ENCODE results near the gene ARF1.
"Not testable (repeated sequence)": the region's sequence is repeated elsewhere in the genome, so short reads cannot be mapped to it uniquely, and the experiment has no call there.

The ARF1 gene

GRCh38 chr1:228106800-228107054 lies 24.2 kb downstream of the ARF1 start:
- TF ChIP-seq JUND (IDR thresholded peaks at IDR 0.05; ENCODE audit: low read depth): no peak
- DNase-seq (ENCODE audit: low read depth in 1 of 2, low spot score in 1 of 2): no peak
- in situ Hi-C loops (cut with HindIII; ENCODE audit: low pct_unique_long_range_greater_than_20kb, low sequenced_read_pairs): no loop called here

- in situ Hi-C loops (cut with HindIII; ENCODE audit: low pct_unique_long_range_greater_than_20kb, low sequenced_read_pairs): no loop called here
- TF ChIP-seq JUND (IDR thresholded peaks at IDR 0.05; ENCODE audit: low read depth): no peak
- DNase-seq (ENCODE audit: low read depth in 1 of 2, low spot score in 1 of 2): no peak
These were observed 25.1 kb downstream of the ARF1 start for GRCh38 chr1:228107636-228108035.

- TF ChIP-seq JUND (IDR thresholded peaks at IDR 0.05; ENCODE audit: low read depth): no peak
- in situ Hi-C loops (cut with HindIII; ENCODE audit: low pct_unique_long_range_greater_than_20kb, low sequenced_read_pairs): no loop called here
- DNase-seq (ENCODE audit: low read depth in 1 of 2, low spot score in 1 of 2): no peak
These were observed 25.7 kb downstream of the ARF1 start for GRCh38 chr1:228108055-228108690.

- TF ChIP-seq JUND (IDR thresholded peaks at IDR 0.05; ENCODE audit: low read depth): no peak
- in situ Hi-C loops (cut with HindIII; ENCODE audit: low pct_unique_long_range_greater_than_20kb, low sequenced_read_pairs): no loop called here
- no peak for DNase-seq (ENCODE audit: low read depth in 1 of 2, low spot score in 1 of 2)
These were observed 26.2 kb downstream of the ARF1 start for GRCh38 chr1:228108742-228109072.

- in situ Hi-C loops (cut with HindIII; ENCODE audit: low pct_unique_long_range_greater_than_20kb, low sequenced_read_pairs): no loop called here
These were observed 26.8 kb downstream of the ARF1 start, which contains the start of gene MRPL55 for GRCh38 chr1:228109073-228109961. TSS of gene MRPL55 (minus strand) at chr1:228109299. CDS start at chr1:228108260, 1,039 bp downstream.

GRCh38 chr1:228109962-228110488 lies 27.5 kb downstream of the ARF1 start:
- peak in 1 of 2 experiments; percentile 31 for DNase-seq (ENCODE audit: low read depth in 1 of 2, low spot score in 1 of 2)
- TF ChIP-seq JUND (IDR thresholded peaks at IDR 0.05; ENCODE audit: low read depth): no peak
- in situ Hi-C loops (cut with HindIII; ENCODE audit: low pct_unique_long_range_greater_than_20kb, low sequenced_read_pairs): no loop called here

More at GRCh38 chr1:228109073-228109961, 26.8 kb downstream of the ARF1 start, which contains the start of gene MRPL55:
- no peak for TF ChIP-seq JUND (IDR thresholded peaks at IDR 0.05; ENCODE audit: low read depth)
- DNase-seq (ENCODE audit: low read depth in 1 of 2, low spot score in 1 of 2): peak; percentile 93 to 98

- DNase-seq (ENCODE audit: low read depth in 1 of 2, low spot score in 1 of 2): no peak
- no peak for TF ChIP-seq JUND (IDR thresholded peaks at IDR 0.05; ENCODE audit: low read depth)
- in situ Hi-C loops (cut with HindIII; ENCODE audit: low pct_unique_long_range_greater_than_20kb, low sequenced_read_pairs): no loop called here
These were observed 28.0 kb downstream of the ARF1 start for GRCh38 chr1:228110556-228110955.

GRCh38 chr1:228111315-228111714 lies 28.8 kb downstream of the ARF1 start:
- in situ Hi-C loops (cut with HindIII; ENCODE audit: low pct_unique_long_range_greater_than_20kb, low sequenced_read_pairs); DNase-seq (ENCODE audit: low read depth in 1 of 2, low spot score in 1 of 2): not testable (repeated sequence)

GRCh38 chr1:228112167-228112566 lies 29.7 kb downstream of the ARF1 start:
- TF ChIP-seq JUND (IDR thresholded peaks at IDR 0.05; ENCODE audit: low read depth): no peak

GRCh38 chr1:228112617-228113016 lies 30.1 kb downstream of the ARF1 start:
- no peak for DNase-seq (ENCODE audit: low read depth in 1 of 2, low spot score in 1 of 2)
- TF ChIP-seq JUND (IDR thresholded peaks at IDR 0.05; ENCODE audit: low read depth): no peak
- in situ Hi-C loops (cut with HindIII; ENCODE audit: low pct_unique_long_range_greater_than_20kb, low sequenced_read_pairs): no loop called here

More at GRCh38 chr1:228112167-228112566, 29.7 kb downstream of the ARF1 start:
- DNase-seq (ENCODE audit: low read depth in 1 of 2, low spot score in 1 of 2): no peak
- in situ Hi-C loops (cut with HindIII; ENCODE audit: low pct_unique_long_range_greater_than_20kb, low sequenced_read_pairs): no loop called here

GRCh38 chr1:228114827-228115226 lies 32.3 kb downstream of the ARF1 start:
- in situ Hi-C loops (cut with HindIII; ENCODE audit: low pct_unique_long_range_greater_than_20kb, low sequenced_read_pairs): no loop called here
- no peak for TF ChIP-seq JUND (IDR thresholded peaks at IDR 0.05; ENCODE audit: low read depth)
- no peak for DNase-seq (ENCODE audit: low read depth in 1 of 2, low spot score in 1 of 2)

GRCh38 chr1:228117335-228117734 lies 34.8 kb downstream of the ARF1 start:
- DNase-seq (ENCODE audit: low read depth in 1 of 2, low spot score in 1 of 2): no peak
- no peak for TF ChIP-seq JUND (IDR thresholded peaks at IDR 0.05; ENCODE audit: low read depth)

GRCh38 chr1:228118040-228118439 lies 35.5 kb downstream of the ARF1 start:
- in situ Hi-C loops (cut with HindIII; ENCODE audit: low pct_unique_long_range_greater_than_20kb, low sequenced_read_pairs): no loop called here
- no peak for DNase-seq (ENCODE audit: low read depth in 1 of 2, low spot score in 1 of 2)
- no peak for TF ChIP-seq JUND (IDR thresholded peaks at IDR 0.05; ENCODE audit: low read depth)

More at GRCh38 chr1:228117335-228117734, 34.8 kb downstream of the ARF1 start:
- in situ Hi-C loops (cut with HindIII; ENCODE audit: low pct_unique_long_range_greater_than_20kb, low sequenced_read_pairs): no loop called here

All from T47D (cell line).